Endothelial cell of umbilical vein (primary cell): Measurements from ENCODE around the gene ST6GALNAC4. TPM values are rescaled to one million over a fixed set of nuclear protein-coding genes. Genes with fewer than 3 reads are reported as not detected.
A peak's percentile ranks its signal among the peaks of the same experiment; 100 is the strongest.

Experiments
- BruUV-seq: library from RNA; stranded (reverse); fragments of 400-500 nt; replicated peaks from 2 replicates; lab custom pipeline; 2021; lab: Mats Ljungman, UMichigan
- CTCF ChIA-PET: fragments of 300-600, 350-600 bp; sonication (Branson Sonifier 250); formaldehyde crosslinking; loops from one replicate; lab custom pipeline; 2021; ENCODE audit warnings: antibody characterized with exemption, inconsistent platforms; lab: Charles Lee
- POLR2A ChIA-PET: fragments of 300-600, 350-600 bp; sonication (Branson Sonifier 250); formaldehyde crosslinking; loops from one replicate; lab custom pipeline; 2021; ENCODE audit warnings: antibody characterized with exemption, inconsistent platforms; lab: Charles Lee
- DNase-seq: peaks from one replicate; pipeline ENCODE4 v3.0.0-alpha.2; 2011; ENCODE audit warnings: low read depth, low spot score
- FAIRE-seq: peaks from 2 replicates; lab custom pipeline; 2011; peaks lifted over from hg19 to GRCh38; lab: Jason Lieb, UNC
- H2AFZ ChIP-seq: 2 replicates; pipeline ENCODE4 v1.6.0; 2012; ENCODE audit warnings: low read depth, low read length, control low read depth, inconsistent platforms
- H3K27ac ChIP-seq: 2 replicates; pipeline ENCODE4 v1.5.1; 2011; ENCODE audit warnings: low read depth, mild to moderate bottlenecking, control low read depth, low read length, moderate library complexity; ENCODE audit not compliant: insufficient read depth
- H3K27me3 ChIP-seq, 2 experiments: 2 replicates each; pipeline versions ENCODE4 v1.6.0 to v1.6.1; 2011; ENCODE audit warnings: low read length in 2 of 2, mixed read lengths in 1 of 2; ENCODE audit not compliant: control insufficient read depth in 2 of 2, insufficient read depth in 2 of 2
- H3K36me3 ChIP-seq, 2 experiments: 2 replicates in 1 of 2; 3 replicates in 1 of 2; pipeline ENCODE4 v1.5.1; 2011; ENCODE audit warnings: low read length in 2 of 2, mild to moderate bottlenecking in 1 of 2, moderate library complexity in 1 of 2; ENCODE audit not compliant: control insufficient read depth in 2 of 2, insufficient read depth in 2 of 2; ENCODE audit errors: extremely low read depth in 1 of 2
- H3K4me1 ChIP-seq: 3 replicates; pipeline ENCODE4 v1.5.1; 2011; ENCODE audit warnings: mild to moderate bottlenecking, low read length; ENCODE audit not compliant: control insufficient read depth, insufficient read depth; ENCODE audit errors: extremely low read depth
- H3K4me2 ChIP-seq: 2 replicates; pipeline ENCODE4 v1.6.1; 2011; ENCODE audit warnings: low read length, control low read depth, mixed read lengths; ENCODE audit not compliant: insufficient read depth
- H3K4me3 ChIP-seq, 3 experiments: fragments of 200-600 bp in 1 of 3; sonication (generic), shearing (Covaris generic) in 1 of 3; replicated peaks in 1 of 3; 2 replicates each; pipeline ENCODE4 v1.5.1; 2011 to 2016; ENCODE audit warnings: control low read depth in 3 of 3, low read length in 3 of 3, mild to moderate bottlenecking in 2 of 3, inconsistent platforms in 1 of 3, low read depth in 1 of 3, moderate library complexity in 1 of 3; ENCODE audit not compliant: insufficient read depth in 1 of 3
- H3K79me2 ChIP-seq: 2 replicates; pipeline ENCODE4 v1.6.0; 2012; ENCODE audit warnings: low read length, inconsistent platforms; ENCODE audit not compliant: control insufficient read depth, insufficient read depth
- H3K9ac ChIP-seq: replicated peaks from 2 replicates; pipeline ENCODE3; 2011; ENCODE audit warnings: low read length, control low read depth; ENCODE audit not compliant: insufficient read depth; ENCODE audit errors: extremely low read depth
- H3K9me1 ChIP-seq: replicated peaks from 3 replicates; pipeline ENCODE4 v1.6.0; 2011; ENCODE audit warnings: mild to moderate bottlenecking, low read length; ENCODE audit not compliant: control insufficient read depth, insufficient read depth; ENCODE audit errors: extremely low read depth
- H3K9me3 ChIP-seq: replicated peaks from 2 replicates; pipeline ENCODE4 v1.5.1; 2012; ENCODE audit warnings: low read length, inconsistent platforms; ENCODE audit not compliant: control insufficient read depth, insufficient read depth
- H4K20me1 ChIP-seq: replicated peaks from 2 replicates; pipeline ENCODE3; 2011; ENCODE audit warnings: mild to moderate bottlenecking, low read length; ENCODE audit not compliant: control insufficient read depth, insufficient read depth; ENCODE audit errors: extremely low read depth
- CTCF ChIP-seq, 2 donors: IDR thresholded peaks; 1 replicate in 1 of 2; 2 replicates in 1 of 2; pipeline ENCODE4 v1.5.1; 2011; ENCODE audit warnings: low read length in 2 of 2, mild to moderate bottlenecking in 2 of 2, moderate library complexity in 2 of 2, control low read depth in 1 of 2, inconsistent platforms in 1 of 2, low read depth in 1 of 2; ENCODE audit not compliant: insufficient read depth in 1 of 2; ENCODE audit errors: extremely low read depth in 1 of 2
- EZH2 ChIP-seq: IDR thresholded peaks from 2 replicates; pipeline ENCODE4 v1.6.1; 2012; ENCODE audit warnings: borderline replicate concordance, low read depth, mild to moderate bottlenecking, moderate library complexity, low read length, inconsistent platforms; ENCODE audit not compliant: severe bottlenecking
- FOS ChIP-seq: IDR thresholded peaks from 2 replicates; pipeline ENCODE4 v1.6.1; 2011; ENCODE audit warnings: mild to moderate bottlenecking, low read length, moderate library complexity, borderline replicate concordance; ENCODE audit not compliant: insufficient read depth
- GATA2 ChIP-seq: IDR thresholded peaks from 2 replicates; pipeline ENCODE4 v1.7.0; 2011; ENCODE audit warnings: low read depth, mild to moderate bottlenecking, moderate library complexity, mixed read lengths, low read length; ENCODE audit not compliant: insufficient read length, insufficient read depth
- JUN ChIP-seq: IDR thresholded peaks from 2 replicates; pipeline ENCODE4 v1.6.1; 2011; ENCODE audit warnings: borderline replicate concordance, low read depth; ENCODE audit not compliant: insufficient read length, insufficient read depth
- MAX ChIP-seq: IDR thresholded peaks from 2 replicates; pipeline ENCODE4 v1.6.1; 2011; ENCODE audit not compliant: insufficient read depth, insufficient read length
- MYC ChIP-seq: IDR thresholded peaks from one replicate; pipeline ENCODE4 v1.6.1; 2011; ENCODE audit warnings: mild to moderate bottlenecking, low read depth, low read length
- POLR2A ChIP-seq: IDR thresholded peaks from 2 replicates; pipeline ENCODE4 v1.6.1; 2012; ENCODE audit warnings: low read depth, mild to moderate bottlenecking, control low read depth, low read length
- POLR2AphosphoS5 ChIP-seq: IDR thresholded peaks from 2 replicates; pipeline ENCODE4 v1.6.1; 2012; ENCODE audit warnings: low read depth, mild to moderate bottlenecking, control low read depth, low read length, moderate library complexity; ENCODE audit not compliant: insufficient read depth
- dilution Hi-C: fragments of 300-500 bp; cut with MboI; formaldehyde crosslinking; loops from one replicate; pipeline ENCODE4 v1.15.0; 2019; ENCODE audit warnings: low sequenced_read_pairs; ENCODE audit not compliant: extremely low pct_ligation_motif_present
- intact Hi-C: fragments of 100-400 bp; cut with micrococcal nuclease; formaldehyde crosslinking; loops from one replicate; pipeline ENCODE4 v1.10.0; 2022
- polyA plus RNA-seq, 4 experiments: library from polyadenylated mRNA; depleted of rRNA in 3 of 4; stranded (reverse) in 3 of 4; unstranded in 1 of 4; fragments of >200 nt; gene quantifications; 2 replicates each; pipeline versions ENCODE4 v1.2.1 to v1.2.3, GENCODE V29; 2011 to 2012; ENCODE audit warnings: missing spikeins in 1 of 4
- total RNA-seq: library from RNA; stranded (reverse); gene quantifications from 2 replicates; pipeline ENCODE4 v1.2.3, GENCODE V29; 2021

Gene ST6GALNAC4
- total and polyA plus RNA-seq, 2 donors (not counting 3 experiments of a cell fraction or from before 2014, with no cell fraction given) = 45.9 to 85.3 TPM

GRCh38 chr9:127915801-127916719 is 781 bp downstream of the ST6GALNAC4 start:
- H3K9me1 ChIP-seq = no peaks in the 10 kb centered on the region
- ChIA-PET POLR2A (interaction anchor here (0.6 to 1.0 kb wide), 4 partner anchors 43 to 466 kb away, joined by 3 to 4 read pairs (median 3); partner anchors contain the start of gene TOR2A), CTCF (interaction anchor here (0.6 to 2.3 kb wide), 6 partner anchors 9 to 181 kb away, joined by 3 to 10 read pairs (median 5); partner anchors contain the start of genes ST6GALNAC6 and TOR2A)
- H3K79me2 ChIP-seq = peaks cover 12% of the 10 kb centered on the region
- intact Hi-C loops = loop anchor here (2.0 to 10.0 kb wide), 3 partner anchors 17 to 414 kb away; partner anchors contain the start of gene ST6GALNAC6
- no peak for TF ChIP-seq JUN
- TF ChIP-seq MAX = no peak
- TF ChIP-seq FOS = no peak
- no peak for TF ChIP-seq CTCF (IDR thresholded peaks at IDR 0.05; ENCODE audit: extremely low read depth in 1 of 2, insufficient read depth in 1 of 2, low read depth in 1 of 2, low read length in 2 of 2)
- no peak for TF ChIP-seq EZH2
- TF ChIP-seq GATA2 = no peak
- no peak for TF ChIP-seq MYC
- no peak for TF ChIP-seq POLR2AphosphoS5
- no peak for TF ChIP-seq POLR2A
- BruUV-seq = TSS peak; percentile 41
- DNase-seq (peak; percentile 26), FAIRE-seq (peak; percentile 58)
- peak overlapping the region; percentile 59 to 77 (median 71) for H3K4me3 ChIP-seq
- H4K20me1 ChIP-seq = no peaks in the 10 kb centered on the region
- peak overlapping the region; percentile 81 for H2AFZ ChIP-seq
- dilution Hi-C loops = no loop called here
- no peaks in the 10 kb centered on the region for H3K27me3 ChIP-seq
- peak overlapping the region; percentile 55 for H3K27ac ChIP-seq
- H3K36me3 ChIP-seq = peaks cover 0 to 16% of the 10 kb centered on the region in 2 experiments
- peaks cover 35% of the 10 kb centered on the region for H3K4me1 ChIP-seq
- peak overlapping the region; percentile 68 for H3K4me2 ChIP-seq
- peak overlapping the region; percentile 81 for H3K9ac ChIP-seq
- H3K9me3 ChIP-seq = no peaks in the 10 kb centered on the region
